ENCODE results near the gene MYO1F.

DNA sequence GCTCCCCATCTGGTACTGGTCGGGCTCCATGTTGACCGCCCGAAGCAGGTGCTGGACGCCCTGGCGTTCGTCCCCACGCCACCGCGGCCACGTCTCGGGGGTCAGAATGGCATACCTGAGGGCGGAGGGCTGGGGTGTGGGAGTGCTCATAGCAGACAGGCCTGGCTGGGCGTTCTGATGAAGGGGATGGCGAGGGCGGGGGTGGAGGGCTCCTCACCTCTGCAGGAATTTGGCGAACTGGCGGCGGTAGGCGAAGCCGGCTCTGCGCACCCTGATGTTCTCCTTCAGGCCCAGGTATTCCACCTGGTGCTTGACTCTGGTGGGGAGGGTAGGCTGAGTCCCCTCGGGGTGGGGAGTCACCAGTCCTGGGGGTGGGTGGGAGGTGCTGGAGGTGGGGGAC lies 41.0 kb downstream of the MYO1F start:
- TF ChIP-seq, protein P1, sequence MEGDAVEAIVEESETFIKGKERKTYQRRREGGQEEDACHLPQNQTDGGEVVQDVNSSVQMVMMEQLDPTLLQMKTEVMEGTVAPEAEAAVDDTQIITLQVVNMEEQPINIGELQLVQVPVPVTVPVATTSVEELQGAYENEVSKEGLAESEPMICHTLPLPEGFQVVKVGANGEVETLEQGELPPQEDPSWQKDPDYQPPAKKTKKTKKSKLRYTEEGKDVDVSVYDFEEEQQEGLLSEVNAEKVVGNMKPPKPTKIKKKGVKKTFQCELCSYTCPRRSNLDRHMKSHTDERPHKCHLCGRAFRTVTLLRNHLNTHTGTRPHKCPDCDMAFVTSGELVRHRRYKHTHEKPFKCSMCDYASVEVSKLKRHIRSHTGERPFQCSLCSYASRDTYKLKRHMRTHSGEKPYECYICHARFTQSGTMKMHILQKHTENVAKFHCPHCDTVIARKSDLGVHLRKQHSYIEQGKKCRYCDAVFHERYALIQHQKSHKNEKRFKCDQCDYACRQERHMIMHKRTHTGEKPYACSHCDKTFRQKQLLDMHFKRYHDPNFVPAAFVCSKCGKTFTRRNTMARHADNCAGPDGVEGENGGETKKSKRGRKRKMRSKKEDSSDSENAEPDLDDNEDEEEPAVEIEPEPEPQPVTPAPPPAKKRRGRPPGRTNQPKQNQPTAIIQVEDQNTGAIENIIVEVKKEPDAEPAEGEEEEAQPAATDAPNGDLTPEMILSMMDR (IDR thresholded peaks at IDR 0.05) = no peak
- TF ChIP-seq EZH2 (IDR thresholded peaks at IDR 0.05; ENCODE audit: borderline replicate concordance, insufficient read depth, low read depth, low read length, poor library complexity, severe bottlenecking) = no peak

All from B cell (primary cell).